A673 (cell line): Measurements from ENCODE around the gene IKZF3.

Experiments used
- CTCF ChIP-seq: fragments of 300-800, 200-600 bp; sonication (generic); conservative IDR thresholded peaks from 2 replicates; pipeline ENCODE4 v1.5.1; 2017; ENCODE audit warnings: low read depth, mild to moderate bottlenecking, antibody characterized with exemption, low read length, moderate library complexity, mixed read lengths
- EZH2 ChIP-seq: fragments of 200-600 bp; sonication (generic); IDR thresholded peaks from 2 replicates; pipeline ENCODE4 v1.6.1; 2017; ENCODE audit warnings: borderline replicate concordance, low read depth, mild to moderate bottlenecking, mixed read lengths, antibody characterized with exemption, low read length; ENCODE audit not compliant: poor library complexity, severe bottlenecking

GRCh38 chr17:39848600-39848999 is 15.5 kb downstream of the IKZF3 start:
- TF ChIP-seq CTCF = no peak
- TF ChIP-seq EZH2 = no peak
